H1 (cell line): ENCODE results near the gene KHSRP. TPM values are rescaled to one million over a fixed set of nuclear protein-coding genes. Genes with fewer than 3 reads are reported as not detected.

Experiments used
- CTCF ChIA-PET: fragments of 300-600 bp; sonication (Branson Sonifier 250); formaldehyde crosslinking; loops from one replicate; lab custom pipeline; 2021; ENCODE audit not compliant: partially characterized antibody; lab: Charles Lee
- POLR2A ChIA-PET: fragments of 300-600 bp; sonication (Branson Sonifier 250); formaldehyde crosslinking; loops from one replicate; lab custom pipeline; 2021; ENCODE audit warnings: inconsistent platforms; ENCODE audit not compliant: partially characterized antibody; lab: Charles Lee
- DNase-seq, 2 experiments: peaks; one replicate each; pipeline versions ENCODE4 v3.0.0 to v3.0.0-alpha.2; 2010 to 2022; ENCODE audit warnings: low spot score in 2 of 2, low read depth in 1 of 2, mixed read lengths in 1 of 2
- FAIRE-seq: peaks from 2 replicates; lab custom pipeline; 2011; peaks lifted over from hg19 to GRCh38; lab: Jason Lieb, UNC
- H2AFZ ChIP-seq: 2 replicates; pipeline ENCODE4 v1.8.1; 2012; ENCODE audit warnings: low read length, inconsistent platforms
- H2AK5ac ChIP-seq: 2 replicates; pipeline ENCODE4 v1.6.1; 2013; ENCODE audit warnings: low read depth, low read length
- H2BK120ac ChIP-seq: replicated peaks from 2 replicates; pipeline ENCODE3; 2013; ENCODE audit warnings: low read depth, low read length, inconsistent platforms
- H2BK12ac ChIP-seq: 2 replicates; pipeline ENCODE4 v1.6.1; 2013; ENCODE audit warnings: low read depth, low read length
- H2BK15ac ChIP-seq: 2 replicates; pipeline ENCODE4 v1.6.1; 2013; ENCODE audit warnings: low read length
- H2BK20ac ChIP-seq: 2 replicates; pipeline ENCODE4 v1.6.1; 2013; ENCODE audit warnings: low read length
- H2BK5ac ChIP-seq: 2 replicates; pipeline ENCODE4 v1.6.1; 2013; ENCODE audit warnings: low read depth, low read length
- H3K14ac ChIP-seq: 2 replicates; pipeline ENCODE4 v1.6.1; 2013; ENCODE audit warnings: inconsistent platforms; ENCODE audit not compliant: insufficient read length
- H3K18ac ChIP-seq: 2 replicates; pipeline ENCODE4 v1.6.1; 2013; ENCODE audit warnings: low read length; ENCODE audit errors: extremely low read depth
- H3K23ac ChIP-seq: 2 replicates; pipeline ENCODE4 v1.6.1; 2013; ENCODE audit warnings: inconsistent platforms; ENCODE audit not compliant: insufficient read length
- H3K23me2 ChIP-seq: 2 replicates; pipeline ENCODE4 v1.6.1; 2013; ENCODE audit warnings: low read depth, low read length
- H3K27ac ChIP-seq: 2 replicates; pipeline ENCODE4 v1.6.1; 2011; ENCODE audit warnings: low read depth, low read length, inconsistent platforms
- H3K27me3 ChIP-seq, 4 experiments: replicated peaks in 1 of 4; 1 replicate in 1 of 4; 2 replicates in 3 of 4; pipeline versions ENCODE4 v1.6.1 to v1.8.1; 2011 to 2013; ENCODE audit warnings: low read length in 3 of 4, mild to moderate bottlenecking in 3 of 4, inconsistent platforms in 2 of 4, mixed read lengths in 2 of 4, moderate library complexity in 1 of 4; ENCODE audit not compliant: control insufficient read depth in 3 of 4, insufficient read depth in 3 of 4; ENCODE audit errors: extremely low read depth in 1 of 4
- H3K36me3 ChIP-seq, 4 experiments: 2 replicates each; pipeline versions ENCODE4 v1.6.1 to v1.8.1; 2011 to 2013; ENCODE audit warnings: mild to moderate bottlenecking in 4 of 4, low read length in 3 of 4, moderate library complexity in 2 of 4, control low read depth in 1 of 4, inconsistent platforms in 1 of 4; ENCODE audit not compliant: insufficient read depth in 4 of 4, control insufficient read depth in 2 of 4
- H3K4ac ChIP-seq: replicated peaks from 2 replicates; pipeline ENCODE3; 2013; ENCODE audit warnings: low read length, low read depth, mixed read lengths, inconsistent platforms; ENCODE audit not compliant: insufficient read length
- H3K4me1 ChIP-seq, 4 experiments: replicated peaks in 1 of 4; 1 replicate in 1 of 4; 2 replicates in 3 of 4; pipeline versions ENCODE4 v1.6.1 to v1.8.1; 2011 to 2013; ENCODE audit warnings: low read length in 3 of 4, inconsistent platforms in 2 of 4, mixed read lengths in 1 of 4; ENCODE audit not compliant: insufficient read depth in 4 of 4, control insufficient read depth in 3 of 4
- H3K4me2 ChIP-seq, 2 experiments: 2 replicates each; pipeline versions ENCODE4 v1.6.1 to v1.8.1; 2011 to 2013; ENCODE audit warnings: low read depth in 2 of 2, low read length in 2 of 2, control low read depth in 1 of 2, inconsistent platforms in 1 of 2, mild to moderate bottlenecking in 1 of 2; ENCODE audit not compliant: insufficient read depth in 1 of 2
- H3K4me3 ChIP-seq, 4 experiments: fragments of 200-600, 300-600 bp in 1 of 4; sonication (generic), shearing (Covaris generic), sonication (Bioruptor Twin) in 1 of 4; 2 replicates each; pipeline versions ENCODE4 v1.5.1 to v1.8.1; 2011 to 2016; ENCODE audit warnings: low read length in 4 of 4, low read depth in 3 of 4, control low read depth in 2 of 4, inconsistent platforms in 2 of 4, mild to moderate bottlenecking in 2 of 4, mixed read lengths in 1 of 4, moderate library complexity in 1 of 4; ENCODE audit not compliant: insufficient read depth in 2 of 4; ENCODE audit errors: extremely low read depth in 1 of 4
- H3K56ac ChIP-seq: replicated peaks from 2 replicates; pipeline ENCODE3; 2013; ENCODE audit warnings: low read depth, mild to moderate bottlenecking, mixed read lengths, low read length, inconsistent platforms; ENCODE audit not compliant: insufficient read length
- H3K79me1 ChIP-seq: 2 replicates; pipeline ENCODE4 v1.6.1; 2013; ENCODE audit warnings: low read depth, low read length, control low read depth
- H3K79me2 ChIP-seq, 2 experiments: 2 replicates each; pipeline versions ENCODE4 v1.6.1 to v1.8.1; 2012 to 2013; ENCODE audit warnings: low read length in 2 of 2, mild to moderate bottlenecking in 2 of 2, inconsistent platforms in 1 of 2; ENCODE audit not compliant: insufficient read depth in 2 of 2, control insufficient read depth in 1 of 2
- H3K9ac ChIP-seq, 4 experiments: replicated peaks in 1 of 4; 1 replicate in 1 of 4; 2 replicates in 3 of 4; pipeline versions ENCODE4 v1.6.1 to v1.8.1; 2011 to 2013; ENCODE audit warnings: low read depth in 3 of 4, low read length in 3 of 4, control low read depth in 2 of 4, mild to moderate bottlenecking in 2 of 4, moderate library complexity in 2 of 4, inconsistent platforms in 1 of 4; ENCODE audit errors: extremely low read depth in 1 of 4
- H3K9me3 ChIP-seq, 2 experiments: 2 replicates each; pipeline versions ENCODE4 v1.6.1 to v1.8.1; 2012 to 2013; ENCODE audit warnings: mild to moderate bottlenecking in 2 of 2, moderate library complexity in 2 of 2, control low read depth in 1 of 2, inconsistent platforms in 1 of 2, low read depth in 1 of 2, low read length in 1 of 2, mixed read lengths in 1 of 2; ENCODE audit not compliant: insufficient read depth in 2 of 2
- H4K20me1 ChIP-seq, 2 experiments: replicated peaks in 1 of 2; 2 replicates each; pipeline versions ENCODE3 to v1.8.1; 2011 to 2013; ENCODE audit warnings: inconsistent platforms in 2 of 2, low read length in 2 of 2, mild to moderate bottlenecking in 1 of 2; ENCODE audit not compliant: insufficient read depth in 2 of 2, control insufficient read depth in 1 of 2
- H4K5ac ChIP-seq: 2 replicates; pipeline ENCODE4 v1.6.1; 2013; ENCODE audit warnings: low read length, low read depth, mixed read lengths, inconsistent platforms; ENCODE audit not compliant: insufficient read length
- H4K8ac ChIP-seq: 2 replicates; pipeline ENCODE4 v1.8.0; 2013; ENCODE audit warnings: mild to moderate bottlenecking, moderate library complexity, low read length, inconsistent platforms; ENCODE audit not compliant: insufficient read depth; ENCODE audit errors: extremely low read depth
- H4K91ac ChIP-seq: replicated peaks from 2 replicates; pipeline ENCODE3; 2013; ENCODE audit warnings: low read length, mixed read lengths, inconsistent platforms; ENCODE audit not compliant: insufficient read length
- JUN ChIP-seq: IDR thresholded peaks from 2 replicates; pipeline ENCODE4 v1.6.1; 2011; ENCODE audit warnings: low read depth, mild to moderate bottlenecking, improper control_type of control experiment, low read length
- RAD21 ChIP-seq, 2 experiments: IDR thresholded peaks in 1 of 2; conservative IDR thresholded peaks in 1 of 2; 2 replicates each; pipeline ENCODE4 v1.6.1; 2011; ENCODE audit warnings: low read depth in 2 of 2, low read length in 2 of 2, improper control_type of control experiment in 1 of 2, inconsistent platforms in 1 of 2, mild to moderate bottlenecking in 1 of 2, moderate library complexity in 1 of 2
- RNF2 ChIP-seq: fragments of 200-900, 300-1000 bp; sonication (generic); IDR thresholded peaks from 2 replicates; pipeline ENCODE4 v1.7.1; 2016; ENCODE audit warnings: borderline replicate concordance, low read depth, mild to moderate bottlenecking, antibody characterized with exemption, low read length; ENCODE audit not compliant: poor library complexity, severe bottlenecking; ENCODE audit errors: missing control alignments
- YY1 ChIP-seq: IDR thresholded peaks from 2 replicates; pipeline ENCODE4 v1.6.1; 2011; ENCODE audit warnings: low read depth, mild to moderate bottlenecking, low read length
- WGBS, 2 experiments: shearing (Covaris generic) in 1 of 2; methylation state at CpG; one replicate each; pipeline versions ENCODE4 v1.1.6 to v1.1.7; 2013 to 2015; ENCODE audit warnings: low lambda C conversion rate in 2 of 2, mixed read lengths in 2 of 2, inconsistent platforms in 1 of 2, low coverage in 1 of 2, missing lambda C conversion rate in 1 of 2; ENCODE audit not compliant: insufficient replicate concordance in 2 of 2, insufficient coverage in 1 of 2, insufficient read length in 1 of 2; ENCODE audit errors: extremely low coverage in 1 of 2, missing lambda C conversion rate in 1 of 2; 5-methylcytosine and 5-hydroxymethylcytosine counted together
- polyA plus RNA-seq, 7 experiments: library from polyadenylated mRNA; depleted of rRNA in 3 of 7; stranded (reverse) in 5 of 7; unstranded in 2 of 7; fragments of >200 nt in 5 of 7; fragments of 200-250 nt in 2 of 7; gene quantifications; 1 replicate in 5 of 7; 2 replicates in 1 of 7; 4 replicates in 1 of 7; pipeline versions ENCODE4 v1.2.1 to v1.2.3, GENCODE V29; 2011 to 2013; ENCODE audit warnings: missing spikeins in 2 of 7, mixed read lengths in 2 of 7
- total RNA-seq: library from RNA; stranded (reverse); fragmentation: NEBNext Ultra II Directional; extraction: Animal tissue kit (Norgen Biotek cat#: 25700); gene quantifications from 2 replicates; pipeline ENCODE4 v1.2.1, GENCODE V29; 2021
- TF ChIP-seq, protein P1 (sequence below), 3 experiments: IDR thresholded peaks; 1 replicate in 2 of 3; 2 replicates in 1 of 3; pipeline versions ENCODE4 v1.5.1 to v1.6.1; 2011; ENCODE audit warnings: low read length in 3 of 3, mild to moderate bottlenecking in 3 of 3, inconsistent platforms in 2 of 3, low read depth in 1 of 3, moderate library complexity in 1 of 3; ENCODE audit not compliant: insufficient read depth in 1 of 3; ENCODE audit errors: control extremely low read depth in 1 of 3

The KHSRP gene
- total and polyA plus RNA-seq, 2 of the 8 experiments (the other 6 are each of a cell fraction or from before 2014, with no cell fraction given): 143 to 573 TPM

- Histone ChIP-seq H2BK15ac (no peak overlapping the region), H3K56ac (no peak overlapping the region), H3K9ac (no peak overlapping the region), H3K23ac (no peak overlapping the region), H3K79me1 (no peaks in the 10 kb centered on the region), H3K27me3 (no peaks in the 10 kb centered on the region), H3K23me2 (no peaks in the 10 kb centered on the region), H3K18ac (no peak overlapping the region), H3K4ac (no peak overlapping the region), H4K5ac (no peak overlapping the region), H2BK20ac (no peak overlapping the region), H3K27ac (no peak overlapping the region), H3K9me3 (no peaks in the 10 kb centered on the region), H2BK5ac (no peak overlapping the region), H4K8ac (no peak overlapping the region), H3K36me3 (no peaks in the 10 kb centered on the region), H4K91ac (no peak overlapping the region), H3K4me3 (no peak overlapping the region), H3K79me2 (no peaks in the 10 kb centered on the region), H3K4me2 (no peak overlapping the region), H2BK120ac (no peak overlapping the region), H2AK5ac (no peak overlapping the region), H4K20me1 (no peaks in the 10 kb centered on the region), H3K14ac (no peak overlapping the region), H2BK12ac (no peak overlapping the region), H3K4me1 (no peaks in the 10 kb centered on the region), H2AFZ (no peak overlapping the region)
- ChIA-PET POLR2A (interaction anchor here (1.8 kb wide), 1 partner anchor 15 kb away, joined by 3 read pairs; no protein-coding TSS in a partner anchor), CTCF (no interaction called here)
- TF ChIP-seq, protein P1, sequence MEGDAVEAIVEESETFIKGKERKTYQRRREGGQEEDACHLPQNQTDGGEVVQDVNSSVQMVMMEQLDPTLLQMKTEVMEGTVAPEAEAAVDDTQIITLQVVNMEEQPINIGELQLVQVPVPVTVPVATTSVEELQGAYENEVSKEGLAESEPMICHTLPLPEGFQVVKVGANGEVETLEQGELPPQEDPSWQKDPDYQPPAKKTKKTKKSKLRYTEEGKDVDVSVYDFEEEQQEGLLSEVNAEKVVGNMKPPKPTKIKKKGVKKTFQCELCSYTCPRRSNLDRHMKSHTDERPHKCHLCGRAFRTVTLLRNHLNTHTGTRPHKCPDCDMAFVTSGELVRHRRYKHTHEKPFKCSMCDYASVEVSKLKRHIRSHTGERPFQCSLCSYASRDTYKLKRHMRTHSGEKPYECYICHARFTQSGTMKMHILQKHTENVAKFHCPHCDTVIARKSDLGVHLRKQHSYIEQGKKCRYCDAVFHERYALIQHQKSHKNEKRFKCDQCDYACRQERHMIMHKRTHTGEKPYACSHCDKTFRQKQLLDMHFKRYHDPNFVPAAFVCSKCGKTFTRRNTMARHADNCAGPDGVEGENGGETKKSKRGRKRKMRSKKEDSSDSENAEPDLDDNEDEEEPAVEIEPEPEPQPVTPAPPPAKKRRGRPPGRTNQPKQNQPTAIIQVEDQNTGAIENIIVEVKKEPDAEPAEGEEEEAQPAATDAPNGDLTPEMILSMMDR (IDR thresholded peaks at IDR 0.05; ENCODE audit: control extremely low read depth in 1 of 3, insufficient read depth in 1 of 3, low read depth in 1 of 3, low read length in 3 of 3): no peak
- TF ChIP-seq JUN (no peak), RAD21 (IDR thresholded peaks at IDR 0.05 in 1 of 2, conservative IDR thresholded peaks at IDR 0.05 in 1 of 2; ENCODE audit: low read depth in 2 of 2, low read length in 2 of 2) (no peak), RNF2 (no peak), YY1 (no peak)
- no peak for FAIRE-seq
- WGBS, 2 experiments: 88% methylated on average over 3 of the region's 3 CpGs; no CpG with 5 or more reads in 1 of the 2 experiments
- no peak for DNase-seq
These were observed 16.3 kb upstream of the KHSRP start for GRCh38 chr19:6440905-6441304.
